GM23338 (cell line): Measurements from ENCODE around the gene RPL27A. TPM values are rescaled to one million over a fixed set of nuclear protein-coding genes. Genes with fewer than 3 reads are reported as not detected.

ENCODE experiments used
- ATAC-seq: fragments of 200-7000 bp; cut with Tn5 transposase; 3 replicates; pipeline ENCODE4 v1.9.1; 2020
- DNase-seq: peaks from one replicate; pipeline ENCODE4 v3.0.0-alpha.2; 2015; ENCODE audit warnings: low spot score
- H2AFZ ChIP-seq: fragments of 200-600 bp; sonication (generic); 2 replicates; pipeline ENCODE4 v1.8.0; 2016; ENCODE audit warnings: antibody characterized with exemption, mild to moderate bottlenecking, moderate library complexity
- H3F3A ChIP-seq: fragments of 200-600 bp; sonication (generic); replicated peaks from 2 replicates; pipeline ENCODE4 v1.8.0; 2017; ENCODE audit warnings: antibody characterized with exemption, mixed run types, low read depth
- H3K27ac ChIP-seq: fragments of 200-600 bp; sonication (generic); 2 replicates; pipeline ENCODE4 v1.6.1; 2016; ENCODE audit warnings: low read depth
- H3K27me3 ChIP-seq: fragments of 200-600 bp; sonication (generic); 2 replicates; pipeline ENCODE4 v1.8.0; 2016; ENCODE audit warnings: mild to moderate bottlenecking, mixed run types, moderate library complexity; ENCODE audit not compliant: insufficient read depth
- H3K36me3 ChIP-seq: fragments of 200-600 bp; sonication (generic); 2 replicates; pipeline ENCODE4 v1.8.0; 2016; ENCODE audit warnings: mild to moderate bottlenecking; ENCODE audit not compliant: insufficient read depth
- H3K4me1 ChIP-seq: fragments of 200-600 bp; sonication (generic); 2 replicates; pipeline ENCODE4 v1.8.0; 2016; ENCODE audit warnings: mild to moderate bottlenecking, moderate library complexity; ENCODE audit not compliant: insufficient read depth
- H3K4me2 ChIP-seq: fragments of 200-600 bp; sonication (generic); 2 replicates; pipeline ENCODE4 v1.7.1; 2017; ENCODE audit warnings: mixed run types
- H3K4me3 ChIP-seq: fragments of 200-600 bp; sonication (generic); 2 replicates; pipeline ENCODE4 v1.6.1; 2016; ENCODE audit warnings: mixed run types
- H3K79me2 ChIP-seq: fragments of 200-600 bp; sonication (generic); replicated peaks from 2 replicates; pipeline ENCODE4 v1.8.0; 2017; ENCODE audit warnings: mild to moderate bottlenecking; ENCODE audit not compliant: insufficient read depth
- H3K9me2 ChIP-seq: fragments of 200-600 bp; sonication (generic); 2 replicates; pipeline ENCODE4 v1.8.0; 2017; ENCODE audit not compliant: insufficient read depth
- H4K20me1 ChIP-seq: fragments of 200-600 bp; sonication (generic); replicated peaks from 2 replicates; pipeline ENCODE4 v1.8.0; 2017; ENCODE audit warnings: mild to moderate bottlenecking; ENCODE audit not compliant: insufficient read depth
- H3K27ac Mint-ChIP-seq: 2 replicates; pipeline ENCODE4 v1.8.0; 2020; ENCODE audit warnings: inconsistent platforms, mild to moderate bottlenecking, moderate library complexity, mixed read lengths
- H3K27me3 Mint-ChIP-seq: 3 replicates; pipeline ENCODE4 v1.8.0; 2022; ENCODE audit warnings: low read depth, mild to moderate bottlenecking, moderate library complexity, mixed read lengths, inconsistent platforms; ENCODE audit not compliant: insufficient read depth, poor library complexity
- H3K36me3 Mint-ChIP-seq: 3 replicates; pipeline ENCODE4 v1.8.0; 2021; ENCODE audit warnings: low read depth, mild to moderate bottlenecking, inconsistent platforms, moderate library complexity, mixed read lengths
- H3K4me1 Mint-ChIP-seq: 3 replicates; pipeline ENCODE4 v1.8.0; 2020; ENCODE audit warnings: mild to moderate bottlenecking, inconsistent platforms, mixed read lengths
- H3K4me3 Mint-ChIP-seq: 3 replicates; pipeline ENCODE4 v1.8.0; 2021; ENCODE audit warnings: moderate library complexity, mild to moderate bottlenecking, inconsistent platforms, mixed read lengths
- H3K9me3 Mint-ChIP-seq: 3 replicates; pipeline ENCODE4 v1.8.0; 2020; ENCODE audit warnings: moderate library complexity, mild to moderate bottlenecking, inconsistent platforms, mixed read lengths
- EZH2phosphoT487 ChIP-seq: fragments of 200-600 bp; sonication (generic); IDR thresholded peaks from one replicate; pipeline ENCODE4 v1.8.1; 2018; ENCODE audit warnings: antibody characterized with exemption; ENCODE audit not compliant: unreplicated experiment
- JUNB ChIP-seq: IDR thresholded peaks from one replicate; pipeline ENCODE4 v1.6.1; 2016; ENCODE audit warnings: antibody characterized with exemption; ENCODE audit not compliant: unreplicated experiment
- POLR2AphosphoS5 ChIP-seq: IDR thresholded peaks from 2 replicates; pipeline ENCODE4 v1.6.1; 2016; ENCODE audit warnings: antibody characterized with exemption, low read depth
- ZNF114 ChIP-seq: fragments of 250-450 bp; sonication (Bioruptor Pico); IDR thresholded peaks from 2 replicates; pipeline ENCODE4 v1.5.0; 2020; ENCODE audit warnings: mild to moderate bottlenecking, moderate library complexity
- polyA plus RNA-seq: library from polyadenylated mRNA; unstranded; fragments of >200 nt; fragmentation: Nextera tagmentation; extraction: Ambion mirVana; gene quantifications from 2 replicates; pipeline ENCODE4 v1.2.1, GENCODE V29; 2016
- total RNA-seq: library from RNA; depleted of rRNA; stranded (reverse); fragments of >200 nt; shearing (Covaris generic); gene quantifications from 2 replicates; pipeline ENCODE4 v1.2.3, GENCODE V29; 2014
- TF ChIP-seq, protein P1 (sequence below), 2 experiments: fragments of 200-600 bp in 1 of 2; sonication (generic) in 1 of 2; conservative IDR thresholded peaks; 2 replicates each; pipeline versions ENCODE4 v1.5.1 to v1.6.1; 2016 to 2017; ENCODE audit warnings: antibody characterized with exemption in 2 of 2, low read depth in 2 of 2, mild to moderate bottlenecking in 2 of 2, moderate library complexity in 1 of 2
- TF ChIP-seq, protein P2 (sequence below): IDR thresholded peaks from 2 replicates; pipeline ENCODE4 v1.6.1; 2016; ENCODE audit warnings: antibody characterized with exemption
- TF ChIP-seq, protein P3 (sequence below): IDR thresholded peaks from one replicate; pipeline ENCODE4 v1.6.1; 2018; ENCODE audit warnings: antibody characterized with exemption; ENCODE audit not compliant: unreplicated experiment

Gene RPL27A
- total and polyA plus RNA-seq, 2 experiments from 2014 or later: 1,283 to 3,167 TPM

DNA sequence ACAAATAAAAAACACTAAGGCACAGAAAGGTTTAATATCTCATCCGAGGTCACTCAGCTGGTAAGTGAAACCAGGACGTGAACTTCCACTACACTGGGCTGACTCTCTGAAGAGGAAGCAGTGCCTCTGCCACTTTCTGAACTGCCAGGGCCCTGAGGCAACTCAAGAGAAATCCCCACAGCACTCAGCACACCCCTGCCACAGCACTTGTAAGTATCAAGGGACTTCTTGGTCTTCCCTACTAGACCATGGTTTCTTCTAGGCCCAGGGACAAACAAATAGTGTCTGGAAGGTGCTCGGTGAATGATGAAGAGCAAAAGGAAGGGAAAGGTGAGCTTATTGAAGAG lies 49.7 kb downstream of the RPL27A start:
- no peak overlapping the region for H3K27ac ChIP-seq
- H3K4me1 ChIP-seq: no peaks in the 10 kb centered on the region
- Mint-ChIP-seq H3K4me1 (peaks cover 2% of the 10 kb centered on the region; the same call in 2 of the 3 replicates), H3K27ac (no peak overlapping the region), H3K36me3 (no peaks in the 10 kb centered on the region; the same call in 2 of the 3 replicates), H3K27me3 (peaks cover 5% of the 10 kb centered on the region), H3K4me3 (no peak overlapping the region), H3K9me3 (no peaks in the 10 kb centered on the region)
- H2AFZ ChIP-seq: no peak overlapping the region
- H3K36me3 ChIP-seq: no peaks in the 10 kb centered on the region
- TF ChIP-seq, protein P1, sequence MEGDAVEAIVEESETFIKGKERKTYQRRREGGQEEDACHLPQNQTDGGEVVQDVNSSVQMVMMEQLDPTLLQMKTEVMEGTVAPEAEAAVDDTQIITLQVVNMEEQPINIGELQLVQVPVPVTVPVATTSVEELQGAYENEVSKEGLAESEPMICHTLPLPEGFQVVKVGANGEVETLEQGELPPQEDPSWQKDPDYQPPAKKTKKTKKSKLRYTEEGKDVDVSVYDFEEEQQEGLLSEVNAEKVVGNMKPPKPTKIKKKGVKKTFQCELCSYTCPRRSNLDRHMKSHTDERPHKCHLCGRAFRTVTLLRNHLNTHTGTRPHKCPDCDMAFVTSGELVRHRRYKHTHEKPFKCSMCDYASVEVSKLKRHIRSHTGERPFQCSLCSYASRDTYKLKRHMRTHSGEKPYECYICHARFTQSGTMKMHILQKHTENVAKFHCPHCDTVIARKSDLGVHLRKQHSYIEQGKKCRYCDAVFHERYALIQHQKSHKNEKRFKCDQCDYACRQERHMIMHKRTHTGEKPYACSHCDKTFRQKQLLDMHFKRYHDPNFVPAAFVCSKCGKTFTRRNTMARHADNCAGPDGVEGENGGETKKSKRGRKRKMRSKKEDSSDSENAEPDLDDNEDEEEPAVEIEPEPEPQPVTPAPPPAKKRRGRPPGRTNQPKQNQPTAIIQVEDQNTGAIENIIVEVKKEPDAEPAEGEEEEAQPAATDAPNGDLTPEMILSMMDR (conservative IDR thresholded peaks at IDR 0.05; ENCODE audit: low read depth in 2 of 2): no peak
- TF ChIP-seq JUNB (no peak), POLR2AphosphoS5 (no peak), EZH2phosphoT487 (no peak)
- ATAC-seq: no peak
- no peaks in the 10 kb centered on the region for H3K27me3 ChIP-seq
- H3F3A ChIP-seq: no peaks in the 10 kb centered on the region
- no peaks in the 10 kb centered on the region for H3K79me2 ChIP-seq
- 0 out of 2 replicates have a peak, but pooled peaks cover 8% of the 10 kb centered on the region for H3K9me2 ChIP-seq
- H4K20me1 ChIP-seq: no peaks in the 10 kb centered on the region
- H3K4me3 ChIP-seq: no peak overlapping the region
- no peak for DNase-seq
- H3K4me2 ChIP-seq: no peak overlapping the region

DNA sequence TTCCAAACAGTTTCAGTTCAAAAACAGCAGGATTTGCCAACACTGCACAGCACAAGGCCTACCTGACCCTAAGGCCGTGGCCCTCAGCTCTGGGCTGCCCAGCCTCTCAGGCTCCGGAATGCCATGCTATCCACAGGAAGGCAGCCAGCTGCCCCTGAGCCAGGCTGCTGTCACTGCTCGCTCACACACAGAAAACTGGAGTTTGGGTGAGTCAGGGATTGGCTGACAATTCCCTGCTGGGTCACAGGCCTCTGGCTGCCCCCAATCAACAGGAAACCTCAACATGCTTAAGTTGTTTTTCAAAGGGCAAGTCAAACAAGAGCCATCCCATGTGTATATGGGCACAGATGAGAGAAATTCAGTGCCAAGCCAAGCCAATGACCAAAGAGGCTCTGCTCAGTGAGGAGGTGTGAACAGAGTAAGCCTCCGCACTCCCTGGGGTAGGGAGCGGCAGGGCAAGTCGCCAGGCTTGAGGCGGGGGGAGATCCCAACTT lies 50.2 kb downstream of the RPL27A start:
- no peaks in the 10 kb centered on the region for H3K4me1 ChIP-seq
- no peaks in the 10 kb centered on the region for H3K36me3 ChIP-seq
- no peaks in the 10 kb centered on the region for H3K9me3 Mint-ChIP-seq
- no peak overlapping the region for H2AFZ ChIP-seq
- H3F3A ChIP-seq: no peaks in the 10 kb centered on the region
- peaks cover 2% of the 10 kb centered on the region; the same call in 2 of the 3 replicates for H3K4me1 Mint-ChIP-seq
- H3K9me2 ChIP-seq: 0 out of 2 replicates have a peak, but pooled peaks cover 8% of the 10 kb centered on the region
- ATAC-seq (peak; percentile 18; the same call in 1 of the 3 replicates), DNase-seq (no peak)
- H4K20me1 ChIP-seq: no peaks in the 10 kb centered on the region
- H3K27ac Mint-ChIP-seq: no peak overlapping the region
- H3K4me2 ChIP-seq: no peak overlapping the region
- H3K4me3 Mint-ChIP-seq: no peak overlapping the region
- H3K4me3 ChIP-seq: no peak overlapping the region
- H3K27me3 Mint-ChIP-seq: peaks cover 5% of the 10 kb centered on the region
- H3K27me3 ChIP-seq: no peaks in the 10 kb centered on the region
- H3K36me3 Mint-ChIP-seq: no peaks in the 10 kb centered on the region
- H3K79me2 ChIP-seq: no peaks in the 10 kb centered on the region
- H3K27ac ChIP-seq: no peak overlapping the region
- TF ChIP-seq EZH2phosphoT487: no peak
- TF ChIP-seq ZNF114 (CRISPR knock-in tag): no peak
- TF ChIP-seq, protein P1 (conservative IDR thresholded peaks at IDR 0.05; ENCODE audit: low read depth in 2 of 2): no peak
- TF ChIP-seq, protein P2, sequence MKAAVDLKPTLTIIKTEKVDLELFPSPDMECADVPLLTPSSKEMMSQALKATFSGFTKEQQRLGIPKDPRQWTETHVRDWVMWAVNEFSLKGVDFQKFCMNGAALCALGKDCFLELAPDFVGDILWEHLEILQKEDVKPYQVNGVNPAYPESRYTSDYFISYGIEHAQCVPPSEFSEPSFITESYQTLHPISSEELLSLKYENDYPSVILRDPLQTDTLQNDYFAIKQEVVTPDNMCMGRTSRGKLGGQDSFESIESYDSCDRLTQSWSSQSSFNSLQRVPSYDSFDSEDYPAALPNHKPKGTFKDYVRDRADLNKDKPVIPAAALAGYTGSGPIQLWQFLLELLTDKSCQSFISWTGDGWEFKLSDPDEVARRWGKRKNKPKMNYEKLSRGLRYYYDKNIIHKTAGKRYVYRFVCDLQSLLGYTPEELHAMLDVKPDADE: no peak
- TF ChIP-seq, protein P3, sequence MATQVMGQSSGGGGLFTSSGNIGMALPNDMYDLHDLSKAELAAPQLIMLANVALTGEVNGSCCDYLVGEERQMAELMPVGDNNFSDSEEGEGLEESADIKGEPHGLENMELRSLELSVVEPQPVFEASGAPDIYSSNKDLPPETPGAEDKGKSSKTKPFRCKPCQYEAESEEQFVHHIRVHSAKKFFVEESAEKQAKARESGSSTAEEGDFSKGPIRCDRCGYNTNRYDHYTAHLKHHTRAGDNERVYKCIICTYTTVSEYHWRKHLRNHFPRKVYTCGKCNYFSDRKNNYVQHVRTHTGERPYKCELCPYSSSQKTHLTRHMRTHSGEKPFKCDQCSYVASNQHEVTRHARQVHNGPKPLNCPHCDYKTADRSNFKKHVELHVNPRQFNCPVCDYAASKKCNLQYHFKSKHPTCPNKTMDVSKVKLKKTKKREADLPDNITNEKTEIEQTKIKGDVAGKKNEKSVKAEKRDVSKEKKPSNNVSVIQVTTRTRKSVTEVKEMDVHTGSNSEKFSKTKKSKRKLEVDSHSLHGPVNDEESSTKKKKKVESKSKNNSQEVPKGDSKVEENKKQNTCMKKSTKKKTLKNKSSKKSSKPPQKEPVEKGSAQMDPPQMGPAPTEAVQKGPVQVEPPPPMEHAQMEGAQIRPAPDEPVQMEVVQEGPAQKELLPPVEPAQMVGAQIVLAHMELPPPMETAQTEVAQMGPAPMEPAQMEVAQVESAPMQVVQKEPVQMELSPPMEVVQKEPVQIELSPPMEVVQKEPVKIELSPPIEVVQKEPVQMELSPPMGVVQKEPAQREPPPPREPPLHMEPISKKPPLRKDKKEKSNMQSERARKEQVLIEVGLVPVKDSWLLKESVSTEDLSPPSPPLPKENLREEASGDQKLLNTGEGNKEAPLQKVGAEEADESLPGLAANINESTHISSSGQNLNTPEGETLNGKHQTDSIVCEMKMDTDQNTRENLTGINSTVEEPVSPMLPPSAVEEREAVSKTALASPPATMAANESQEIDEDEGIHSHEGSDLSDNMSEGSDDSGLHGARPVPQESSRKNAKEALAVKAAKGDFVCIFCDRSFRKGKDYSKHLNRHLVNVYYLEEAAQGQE: no peak
- no peak for TF ChIP-seq POLR2AphosphoS5
